ENCODE data around the gene PDE4A.

DNA sequence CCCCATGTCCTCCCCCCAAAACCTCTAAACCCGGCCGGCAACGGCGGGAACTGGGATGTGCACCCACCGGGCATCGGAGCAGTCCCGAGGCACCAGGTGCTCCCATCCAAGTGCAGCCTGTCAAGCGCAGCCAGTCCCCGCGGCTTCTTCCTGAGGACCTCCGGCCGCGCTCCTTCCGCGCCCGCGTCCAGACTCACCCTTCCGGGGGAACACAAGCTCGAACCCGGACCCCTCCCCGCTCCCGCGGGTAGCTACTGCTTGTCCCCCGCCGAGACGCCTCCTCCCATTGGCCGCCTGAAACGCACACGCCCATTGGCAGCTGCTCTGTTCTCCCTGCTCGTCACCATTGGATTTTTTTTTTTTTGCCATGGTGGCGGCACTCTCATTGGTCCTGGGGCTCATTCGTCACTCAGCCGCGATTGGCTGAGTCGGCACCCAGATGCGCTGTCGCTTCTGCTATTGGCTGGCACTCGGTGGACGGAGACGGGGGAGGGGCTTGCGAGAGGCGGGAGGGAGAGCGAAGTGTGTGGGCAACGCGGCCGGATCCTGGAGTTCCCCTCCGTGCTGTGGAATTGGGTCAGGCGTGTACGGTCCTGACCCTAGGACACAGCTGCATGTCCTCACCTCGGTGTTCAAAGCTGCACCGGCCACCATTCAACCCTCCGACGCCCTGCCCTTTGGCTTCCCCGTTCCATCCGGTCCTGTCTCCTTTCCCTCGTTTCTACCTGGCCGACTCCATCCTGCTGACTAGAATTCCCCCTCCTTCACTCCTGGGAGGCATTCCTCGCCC lies 39.8 kb upstream of the PDE4A start, which contains the start of gene TYK2:
- TF ChIP-seq IKZF1 (conservative IDR thresholded peaks at IDR 0.05) (peak; percentile 93), EGR1 (IDR thresholded peaks at IDR 0.05; ENCODE audit: borderline replicate concordance in 1 of 2, low read depth in 2 of 2, low read length in 2 of 2) (0 out of 3 replicates have a peak, but pooled peaks of 1 of the 2 experiments have one; percentile 2), SREBF1 (IDR thresholded peaks at IDR 0.05; ENCODE audit: low read length) (no peak), CTCF (IDR thresholded peaks at IDR 0.05 in 2 of 3, conservative IDR thresholded peaks at IDR 0.05 in 1 of 3; ENCODE audit: control insufficient read depth in 2 of 3, extremely low read depth in 1 of 3, insufficient read depth in 1 of 3, low read depth in 3 of 3, low read length in 3 of 3) (no peak), HCFC1 (IDR thresholded peaks at IDR 0.05; ENCODE audit: low read length) (no peak), EZH2 (IDR thresholded peaks at IDR 0.05; ENCODE audit: borderline replicate concordance, control insufficient read depth, low read depth, low read length) (no peak), POLR2A (IDR thresholded peaks at IDR 0.05; ENCODE audit: low read depth, low read length) (peak; percentile 92), JUNB (IDR thresholded peaks at IDR 0.05) (no peak), JUND (IDR thresholded peaks at IDR 0.05; ENCODE audit: low read depth, low read length) (no peak), NFIC (IDR thresholded peaks at IDR 0.05; ENCODE audit: low read depth, low read length) (no peak), RUNX3 (IDR thresholded peaks at IDR 0.05; ENCODE audit: low read length) (peak; percentile 67)
- TF ChIP-seq, protein P1, sequence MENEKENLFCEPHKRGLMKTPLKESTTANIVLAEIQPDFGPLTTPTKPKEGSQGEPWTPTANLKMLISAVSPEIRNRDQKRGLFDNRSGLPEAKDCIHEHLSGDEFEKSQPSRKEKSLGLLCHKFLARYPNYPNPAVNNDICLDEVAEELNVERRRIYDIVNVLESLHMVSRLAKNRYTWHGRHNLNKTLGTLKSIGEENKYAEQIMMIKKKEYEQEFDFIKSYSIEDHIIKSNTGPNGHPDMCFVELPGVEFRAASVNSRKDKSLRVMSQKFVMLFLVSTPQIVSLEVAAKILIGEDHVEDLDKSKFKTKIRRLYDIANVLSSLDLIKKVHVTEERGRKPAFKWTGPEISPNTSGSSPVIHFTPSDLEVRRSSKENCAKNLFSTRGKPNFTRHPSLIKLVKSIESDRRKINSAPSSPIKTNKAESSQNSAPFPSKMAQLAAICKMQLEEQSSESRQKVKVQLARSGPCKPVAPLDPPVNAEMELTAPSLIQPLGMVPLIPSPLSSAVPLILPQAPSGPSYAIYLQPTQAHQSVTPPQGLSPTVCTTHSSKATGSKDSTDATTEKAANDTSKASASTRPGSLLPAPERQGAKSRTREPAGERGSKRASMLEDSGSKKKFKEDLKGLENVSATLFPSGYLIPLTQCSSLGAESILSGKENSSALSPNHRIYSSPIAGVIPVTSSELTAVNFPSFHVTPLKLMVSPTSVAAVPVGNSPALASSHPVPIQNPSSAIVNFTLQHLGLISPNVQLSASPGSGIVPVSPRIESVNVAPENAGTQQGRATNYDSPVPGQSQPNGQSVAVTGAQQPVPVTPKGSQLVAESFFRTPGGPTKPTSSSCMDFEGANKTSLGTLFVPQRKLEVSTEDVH (IDR thresholded peaks at IDR 0.05; ENCODE audit: low read depth, partially characterized antibody), result peak; percentile 81

Measured in GM12878 (cell line).